B cell (primary cell): ENCODE data around the gene APOM. TPM values are rescaled to one million over a fixed set of nuclear protein-coding genes. Genes with fewer than 3 reads are reported as not detected.

Experiments used
- ATAC-seq: fragments of 200-7000 bp; cut with Tn5 transposase; one replicate; pipeline ENCODE4 v1.10.0; 2021; ENCODE audit warnings: low read depth, mild to moderate bottlenecking, moderate number of reproducible peaks, moderate library complexity
- CTCF ChIA-PET: fragments of 350-600 bp; sonication (Branson Sonifier 250); formaldehyde crosslinking; loops from one replicate; lab custom pipeline; 2021; ENCODE audit warnings: antibody characterized with exemption, inconsistent platforms; lab: Charles Lee
- POLR2A ChIA-PET: fragments of 350-600 bp; sonication (Branson Sonifier 250); formaldehyde crosslinking; loops from one replicate; lab custom pipeline; 2021; ENCODE audit warnings: antibody characterized with exemption; lab: Charles Lee
- DNase-seq: peaks from one replicate; pipeline ENCODE4 v3.0.0; 2013
- H2AFZ ChIP-seq: 2 replicates; pipeline ENCODE4 v1.6.1; 2012; ENCODE audit warnings: mild to moderate bottlenecking, low read depth, low read length; ENCODE audit not compliant: insufficient read depth, poor library complexity, severe bottlenecking
- H3K27ac ChIP-seq, 2 donors: 1 replicate in 1 of 2; 2 replicates in 1 of 2; pipeline ENCODE4 v1.5.1; 2012 to 2013; ENCODE audit warnings: low read length in 2 of 2, mild to moderate bottlenecking in 2 of 2, moderate library complexity in 1 of 2
- H3K27me3 ChIP-seq, 4 experiments: fragments of 200-600 bp in 1 of 4; sonication (generic) in 1 of 4; replicated peaks in 1 of 4; 1 replicate in 2 of 4; 2 replicates in 2 of 4; pipeline versions ENCODE4 v1.6.1 to v1.7.0; 2013 to 2016; ENCODE audit warnings: low read length in 3 of 4, mild to moderate bottlenecking in 2 of 4, mixed read lengths in 1 of 4, moderate library complexity in 1 of 4; ENCODE audit not compliant: insufficient read depth in 4 of 4, control insufficient read depth in 3 of 4; ENCODE audit errors: control extremely low read depth in 1 of 4
- H3K36me3 ChIP-seq, 2 experiments: replicated peaks in 1 of 2; 1 replicate in 1 of 2; 2 replicates in 1 of 2; pipeline versions ENCODE4 v1.6.1 to v1.7.1; 2013; ENCODE audit warnings: low read length in 1 of 2; ENCODE audit not compliant: insufficient read depth in 2 of 2, control insufficient read depth in 1 of 2; ENCODE audit errors: control extremely low read depth in 1 of 2, extremely low read depth in 1 of 2
- H3K4me1 ChIP-seq, 2 donors: fragments of 200-600 bp in 1 of 2; sonication (generic) in 1 of 2; 1 replicate in 1 of 2; 2 replicates in 1 of 2; pipeline versions ENCODE4 v1.5.1 to v1.6.1; 2013 to 2017; ENCODE audit warnings: low read length in 2 of 2; ENCODE audit not compliant: control insufficient read depth in 2 of 2, insufficient read depth in 2 of 2
- H3K4me2 ChIP-seq: replicated peaks from 2 replicates; pipeline ENCODE3; 2012; ENCODE audit warnings: mild to moderate bottlenecking, low read depth, low read length; ENCODE audit not compliant: poor library complexity, severe bottlenecking
- H3K4me3 ChIP-seq, 5 experiments: fragments of 200-600 bp in 1 of 5; sonication (generic) in 1 of 5; 1 replicate in 3 of 5; 2 replicates in 2 of 5; pipeline versions ENCODE4 v1.5.1 to v1.7.0; 2011 to 2016; ENCODE audit warnings: low read length in 4 of 5, mild to moderate bottlenecking in 4 of 5, low read depth in 2 of 5, control low read depth in 1 of 5, moderate library complexity in 1 of 5; ENCODE audit not compliant: insufficient read depth in 1 of 5; ENCODE audit errors: control extremely low read depth in 1 of 5, extremely low read depth in 1 of 5
- H3K79me2 ChIP-seq: fragments of 200-600 bp; sonication (generic); one replicate; pipeline ENCODE4 v1.6.0; 2016; ENCODE audit warnings: low read length; ENCODE audit not compliant: control insufficient read depth, insufficient read depth
- H3K9ac ChIP-seq: fragments of 200-600 bp; sonication (generic); 2 replicates; pipeline ENCODE4 v1.6.1; 2017; ENCODE audit warnings: mild to moderate bottlenecking, low read length, moderate library complexity
- H3K9me3 ChIP-seq, 3 donors: one replicate each; pipeline versions ENCODE4 v1.6.1 to v1.7.1; 2013; ENCODE audit warnings: low read length in 2 of 3; ENCODE audit not compliant: control insufficient read depth in 2 of 3, insufficient read depth in 1 of 3; ENCODE audit errors: control extremely low read depth in 1 of 3
- H4K20me1 ChIP-seq: 2 replicates; pipeline ENCODE4 v1.6.0; 2012; ENCODE audit warnings: mild to moderate bottlenecking, low read length; ENCODE audit not compliant: insufficient read depth, control insufficient read depth, poor library complexity, severe bottlenecking
- H3K27ac Mint-ChIP-seq: one replicate; pipeline ENCODE4 v1.8.0; 2021; ENCODE audit warnings: mixed read lengths
- H3K27me3 Mint-ChIP-seq: one replicate; pipeline ENCODE4 v1.8.0; 2021; ENCODE audit warnings: mixed read lengths
- H3K4me1 Mint-ChIP-seq: one replicate; pipeline ENCODE4 v1.8.0; 2021; ENCODE audit warnings: mixed read lengths
- H3K4me3 Mint-ChIP-seq: one replicate; pipeline ENCODE4 v1.8.0; 2021; ENCODE audit warnings: mixed read lengths
- H3K9me3 Mint-ChIP-seq: one replicate; pipeline ENCODE4 v1.8.0; 2022; ENCODE audit warnings: mixed read lengths; ENCODE audit not compliant: insufficient read depth
- CTCF ChIP-seq: fragments of 200-600 bp; IDR thresholded peaks from one replicate; pipeline ENCODE4 v1.8.0; 2022; ENCODE audit warnings: antibody characterized with exemption, mild to moderate bottlenecking
- EZH2 ChIP-seq: IDR thresholded peaks from 2 replicates; pipeline ENCODE4 v1.6.1; 2012; ENCODE audit warnings: borderline replicate concordance, low read depth, mild to moderate bottlenecking, moderate library complexity, low read length; ENCODE audit not compliant: insufficient read depth, poor library complexity, severe bottlenecking
- WGBS: methylation state at CpG from one replicate; pipeline ENCODE4 v1.1.5; 2013; ENCODE audit warnings: missing lambda C conversion rate; ENCODE audit not compliant: insufficient coverage; 5-methylcytosine and 5-hydroxymethylcytosine counted together
- intact Hi-C: fragments of 100-400 bp; cut with micrococcal nuclease; formaldehyde crosslinking; loops from one replicate; pipeline ENCODE4 v1.10.0; 2022
- polyA plus RNA-seq: library from polyadenylated mRNA; depleted of rRNA; stranded (reverse); fragments of >200 nt; gene quantifications from 2 replicates; pipeline ENCODE4 v1.2.3, GENCODE V29; 2012
- total RNA-seq, 2 donors: library from RNA; stranded (reverse); fragments of 120-200 nt in 1 of 2; gene quantifications; 1 replicate in 1 of 2; 2 replicates in 1 of 2; pipeline versions ENCODE4 v1.2.3 to v1.2.4, GENCODE V29; 2013 to 2022

The APOM gene
- total and polyA plus RNA-seq, 2 donors (not counting 1 experiment from before 2014, with no cell fraction given) = 3.6 to 11.6 TPM

GRCh38 chr6:31663961-31664789 is 8.5 kb downstream of the APOM start:
- CTCF ChIA-PET = interaction anchor here (1.0 to 1.9 kb wide), 7 partner anchors 11 to 118 kb away, joined by 3 to 9 read pairs (median 3); partner anchors contain the start of genes ATP6V1G2 and BAG6
- H3K79me2 ChIP-seq = peaks cover 87% of the 10 kb centered on the region
- peaks cover 19% of the 10 kb centered on the region for H4K20me1 ChIP-seq
- 46% methylated on average over 13 of the region's 17 CpGs for WGBS
- Mint-ChIP-seq H3K27ac (peak overlapping the region; percentile 100), H3K4me1 (peaks cover 64% of the 10 kb centered on the region), H3K27me3 (no peaks in the 10 kb centered on the region), H3K9me3 (no peaks in the 10 kb centered on the region), H3K4me3 (peak overlapping the region; percentile 96)
- peak overlapping the region; percentile 58 to 98 (median 85) for H3K4me3 ChIP-seq
- H3K4me1 ChIP-seq = peaks cover 34 to 56% of the 10 kb centered on the region in 2 donors
- H3K27ac ChIP-seq = peak overlapping the region; percentile 96 to 98
- TF ChIP-seq EZH2 = no peak
- TF ChIP-seq CTCF = no peak
- H3K9me3 ChIP-seq = no peaks in the 10 kb centered on the region
- peak overlapping the region; percentile 89 for H3K9ac ChIP-seq
- peaks cover 12 to 47% of the 10 kb centered on the region in 2 experiments for H3K36me3 ChIP-seq
- peak overlapping the region; percentile 72 for H2AFZ ChIP-seq
- DNase-seq (peak; percentile 30), ATAC-seq (no peak)
- POLR2A ChIA-PET = interaction anchor here (0.6 to 5.9 kb wide), 8 partner anchors 9 to 1306 kb away, joined by 3 to 57 read pairs (median 4); partner anchors contain the start of genes BAG6, DDX39B and NEU1
- H3K4me2 ChIP-seq = peak overlapping the region; percentile 90
- H3K27me3 ChIP-seq = no peaks in the 10 kb centered on the region
- intact Hi-C loops = no loop called here
